Tracheal epithelial cell (primary cell): ENCODE results near the gene CBX7. TPM values are rescaled to one million over a fixed set of nuclear protein-coding genes. Genes with fewer than 3 reads are reported as not detected.

ENCODE experiments used
- total RNA-seq: library from RNA; depleted of rRNA; stranded (reverse); fragments of >200 nt; gene quantifications from 2 replicates; pipeline ENCODE4 v1.2.1, GENCODE V29; 2014

CBX7 gene
- 0.48 and 2.6 TPM in 2 replicates for total RNA-seq

GRCh38 chr22:39152511-39153219 lies at the start of gene CBX7:
TSS of gene CBX7 (minus strand) at chr22:39152680. CDS start at chr22:39152444, 236 bp downstream.

GRCh38 chr22:39097098-39098020 lies 55.1 kb downstream of the CBX7 start, which contains the start of gene APOBEC3H:
TSS of gene APOBEC3H (plus strand) at chr22:39097244. CDS start at chr22:39100279, 3,035 bp downstream.

Other genes starting within 250 kb of the CBX7 start
- gene APOBEC3A, start 195.1 kb downstream of the CBX7 start, total RNA-seq: 0.21 and 0.72 TPM in 2 replicates
- 0.72 TPM in 1 of 2 replicates, not detected in the other for gene APOBEC3B, start 170.3 kb downstream of the CBX7 start, total RNA-seq
- gene APOBEC3C, start 138.4 kb downstream of the CBX7 start, total RNA-seq: 5.8 and 13.4 TPM in 2 replicates
- gene APOBEC3D, start 131.6 kb downstream of the CBX7 start, total RNA-seq: 0.24 and 0.43 TPM in 2 replicates
- gene APOBEC3F, start 111.8 kb downstream of the CBX7 start, total RNA-seq: 2.1 and 5.3 TPM in 2 replicates
- 4.6 and 9.6 TPM in 2 replicates for gene APOBEC3G, start 75.4 kb downstream of the CBX7 start, total RNA-seq
- gene APOBEC3H, start 55.4 kb downstream of the CBX7 start, total RNA-seq: 0.72 and 1.5 TPM in 2 replicates
- gene PDGFB, start 92.3 kb upstream of the CBX7 start, total RNA-seq: 0.64 and 21.2 TPM in 2 replicates
- 3,007 and 3,258 TPM in 2 replicates for gene RPL3, start 166.9 kb upstream of the CBX7 start, total RNA-seq
- gene SYNGR1, start 197.3 kb upstream of the CBX7 start, total RNA-seq: 0.64 and 0.96 TPM in 2 replicates
- gene TAB1, start 247.1 kb upstream of the CBX7 start, total RNA-seq: 6.5 and 14.3 TPM in 2 replicates